ENCODE results near the gene ETFA.
"Not testable (repeated sequence)": the region's sequence is repeated elsewhere in the genome, so short reads cannot be mapped to it uniquely, and the experiment has no call there.

The ETFA gene

DNA sequence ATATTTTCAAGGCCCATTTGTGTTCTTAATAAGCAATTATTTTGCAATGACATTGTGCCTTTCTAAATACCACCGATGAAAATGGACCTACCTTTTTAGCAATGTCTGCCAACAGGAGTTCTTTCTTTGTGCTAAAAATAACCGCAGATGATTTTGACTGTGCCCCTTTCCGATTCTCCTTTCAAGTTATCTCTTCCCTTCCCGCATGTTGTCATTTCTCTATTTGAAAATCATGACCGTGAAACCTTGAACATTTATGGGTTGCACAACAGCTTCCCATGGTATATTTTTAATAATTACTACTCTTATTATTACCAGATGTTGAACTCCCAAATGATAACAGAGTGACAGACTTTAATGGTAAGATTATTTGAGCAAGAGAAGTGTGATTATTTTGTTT, 10.3 kb upstream of the ETFA start:
- Mint-ChIP-seq H3K27me3 (peaks cover 14% of the 10 kb centered on the region), H3K4me3 (no peak overlapping the region)

GRCh38 chr15:76321171-76321570, 9.9 kb upstream of the ETFA start:
- DNase-seq (ENCODE audit: low spot score in 2 of 2) (no peak), ATAC-seq (ENCODE audit: low read depth) (no peak)
- Mint-ChIP-seq H3K9me3 (no peaks in the 10 kb centered on the region), H3K4me1 (no peaks in the 10 kb centered on the region), H3K36me3 (no peaks in the 10 kb centered on the region), H3K27ac (no peak overlapping the region), H3K4me3 (no peak overlapping the region), H3K27me3 (peaks cover 12% of the 10 kb centered on the region)

More for the DNA sequence above, 10.3 kb upstream of the ETFA start:
- DNase-seq (ENCODE audit: low spot score in 2 of 2), result no peak
- Mint-ChIP-seq H3K9me3 (no peaks in the 10 kb centered on the region), H3K27ac (no peak overlapping the region), H3K36me3 (no peaks in the 10 kb centered on the region), H3K4me1 (no peaks in the 10 kb centered on the region)
- no peak for ATAC-seq (ENCODE audit: low read depth)

GRCh38 chr15:76320012-76320411, 8.7 kb upstream of the ETFA start:
- Mint-ChIP-seq H3K4me1 (no peaks in the 10 kb centered on the region), H3K9me3 (no peaks in the 10 kb centered on the region), H3K27me3 (peaks cover 12% of the 10 kb centered on the region), H3K36me3 (no peaks in the 10 kb centered on the region), H3K27ac (no peak overlapping the region), H3K4me3 (no peak overlapping the region)
- DNase-seq (ENCODE audit: low spot score in 2 of 2), result no peak
- no peak for ATAC-seq (ENCODE audit: low read depth)

GRCh38 chr15:76313731-76314130, 2.5 kb upstream of the ETFA start:
- ATAC-seq (ENCODE audit: low read depth) (no peak), DNase-seq (ENCODE audit: low spot score in 2 of 2) (no peak)

DNA sequence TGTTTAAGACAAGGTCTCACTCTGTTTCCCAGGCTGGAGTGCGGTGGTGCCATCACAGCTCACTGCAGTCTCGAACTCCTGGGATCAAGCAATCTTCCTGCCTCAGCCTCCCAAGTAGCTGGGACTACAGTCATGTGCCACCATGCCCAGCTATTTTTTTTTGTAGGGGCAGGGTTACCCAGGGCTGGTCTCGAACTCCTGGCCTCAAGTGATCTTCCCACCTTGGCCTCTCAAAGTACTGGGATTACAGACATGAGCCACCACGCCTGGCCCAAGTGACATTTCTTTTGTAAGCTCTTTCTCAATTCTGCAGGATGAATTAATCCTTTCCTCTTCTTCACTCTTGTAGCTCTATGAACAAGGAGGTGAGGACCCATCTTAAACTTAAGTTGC, 1.9 kb upstream of the ETFA start:
- H3K27me3 Mint-ChIP-seq; H3K9me3 Mint-ChIP-seq; ATAC-seq (ENCODE audit: low read depth); H3K27ac Mint-ChIP-seq; H3K36me3 Mint-ChIP-seq; DNase-seq (ENCODE audit: low spot score in 2 of 2): not testable (repeated sequence)
- Mint-ChIP-seq H3K4me1 (peaks cover 21% of the 10 kb centered on the region), H3K4me3 (peak overlapping the region; percentile 89)

More at GRCh38 chr15:76313731-76314130, 2.5 kb upstream of the ETFA start:
- H3K9me3 Mint-ChIP-seq, result no peaks in the 10 kb centered on the region
- H3K4me1 Mint-ChIP-seq, result peaks cover 19% of the 10 kb centered on the region
- H3K27me3 Mint-ChIP-seq, result no peaks in the 10 kb centered on the region
- H3K36me3 Mint-ChIP-seq, result no peaks in the 10 kb centered on the region
- H3K27ac Mint-ChIP-seq, result no peak overlapping the region
- H3K4me3 Mint-ChIP-seq, result no peak overlapping the region

GRCh38 chr15:76312540-76313174, 1.4 kb upstream of the ETFA start:
- Mint-ChIP-seq H3K9me3 (no peaks in the 10 kb centered on the region), H3K36me3 (no peaks in the 10 kb centered on the region), H3K4me3 (peak overlapping the region; percentile 89), H3K4me1 (peaks cover 21% of the 10 kb centered on the region), H3K27me3 (no peaks in the 10 kb centered on the region), H3K27ac (no peak overlapping the region)
- ATAC-seq (ENCODE audit: low read depth), result no peak
- no peak for DNase-seq (ENCODE audit: low spot score in 2 of 2)

DNA sequence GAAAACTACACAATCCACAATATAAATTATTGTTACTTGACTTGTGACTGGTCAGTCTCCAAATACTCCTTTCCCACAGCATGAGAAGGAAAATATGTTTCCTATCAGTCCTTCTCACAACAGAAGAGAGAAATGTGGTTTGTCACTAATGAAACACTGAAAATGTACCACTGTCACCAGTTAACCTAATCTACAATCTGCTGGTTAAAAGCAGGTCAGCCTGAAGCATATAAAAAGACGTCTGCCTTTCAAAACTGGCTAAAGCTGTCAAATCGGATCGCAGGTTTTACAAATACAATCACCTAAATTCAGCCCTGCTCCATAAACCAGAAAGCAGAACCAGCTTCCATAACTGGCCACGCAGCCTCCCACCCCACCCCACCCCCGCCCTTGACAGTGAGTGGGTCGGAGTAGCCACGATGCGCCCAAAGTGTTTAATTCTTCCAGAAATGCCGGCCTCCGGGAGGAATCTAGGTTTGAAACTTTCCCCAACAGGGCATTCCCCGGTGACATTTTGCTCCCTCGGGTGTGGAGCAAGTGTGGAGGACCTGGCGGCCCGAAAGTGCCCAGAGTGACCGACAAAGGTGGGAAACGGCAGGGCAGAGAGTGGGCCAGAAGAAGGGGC, 682 bp downstream of the ETFA start:
- H3K36me3 Mint-ChIP-seq, result no peaks in the 10 kb centered on the region
- peaks cover 26% of the 10 kb centered on the region for H3K4me1 Mint-ChIP-seq
- peak overlapping the region; percentile 45 for H3K27ac Mint-ChIP-seq
- H3K27me3 Mint-ChIP-seq, result no peaks in the 10 kb centered on the region
- DNase-seq (ENCODE audit: low spot score in 2 of 2) (no peak), ATAC-seq (ENCODE audit: low read depth) (peak; percentile 0)
- no peaks in the 10 kb centered on the region for H3K9me3 Mint-ChIP-seq
- peak overlapping the region; percentile 89 for H3K4me3 Mint-ChIP-seq

DNA sequence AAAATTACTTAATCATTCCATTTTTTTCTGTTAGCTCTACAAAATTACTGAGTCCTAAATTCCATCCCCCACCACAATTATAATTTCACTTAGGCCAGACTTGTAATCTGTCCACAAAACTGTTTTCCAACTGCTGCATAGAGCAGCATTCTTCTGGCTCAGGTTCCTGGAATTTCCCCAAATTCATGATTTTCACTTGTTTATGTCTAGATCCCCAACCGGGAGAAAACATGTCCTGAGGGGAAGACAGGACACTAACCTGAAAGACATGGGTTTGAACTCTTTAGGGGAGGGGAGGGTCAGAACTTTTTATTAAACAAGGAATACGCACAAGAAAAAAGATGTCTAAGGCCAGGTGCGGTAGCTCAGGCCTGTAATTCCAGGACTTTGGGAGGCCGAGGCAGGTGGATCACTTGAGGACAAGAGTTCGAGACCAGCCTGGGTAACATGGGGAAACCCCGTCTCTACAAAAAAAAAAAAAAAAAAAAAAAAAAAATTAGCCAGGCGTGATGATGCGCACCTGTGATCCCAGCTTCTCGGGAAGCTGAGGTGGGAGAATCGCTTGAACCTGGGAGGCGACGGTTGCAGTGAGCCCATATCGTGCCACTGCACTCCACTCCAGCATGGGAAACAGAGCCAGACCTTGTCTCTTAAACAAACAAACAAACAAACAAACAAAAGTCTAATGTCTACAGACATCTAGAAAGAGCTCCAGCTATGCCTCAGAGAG, 1.5 kb downstream of the ETFA start:
- Mint-ChIP-seq H3K9me3 (peaks cover 3% of the 10 kb centered on the region), H3K36me3 (peaks cover 3% of the 10 kb centered on the region), H3K27me3 (no peaks in the 10 kb centered on the region), H3K4me3 (peak overlapping the region; percentile 71), H3K4me1 (peaks cover 31% of the 10 kb centered on the region), H3K27ac (peak overlapping the region; percentile 45)
- DNase-seq (ENCODE audit: low spot score in 2 of 2), result no peak
- no peak for ATAC-seq (ENCODE audit: low read depth)

- H3K4me3 Mint-ChIP-seq, result no peak overlapping the region
- ATAC-seq (ENCODE audit: low read depth) (no peak), DNase-seq (ENCODE audit: low spot score in 2 of 2) (no peak)
- peaks cover 3% of the 10 kb centered on the region for H3K9me3 Mint-ChIP-seq
- H3K27ac Mint-ChIP-seq, result no peak overlapping the region
- H3K36me3 Mint-ChIP-seq, result peaks cover 6% of the 10 kb centered on the region
- H3K4me1 Mint-ChIP-seq, result peaks cover 21% of the 10 kb centered on the region
- H3K27me3 Mint-ChIP-seq, result no peaks in the 10 kb centered on the region
Measured at GRCh38 chr15:76303909-76304308, 7.4 kb downstream of the ETFA start.

DNA sequence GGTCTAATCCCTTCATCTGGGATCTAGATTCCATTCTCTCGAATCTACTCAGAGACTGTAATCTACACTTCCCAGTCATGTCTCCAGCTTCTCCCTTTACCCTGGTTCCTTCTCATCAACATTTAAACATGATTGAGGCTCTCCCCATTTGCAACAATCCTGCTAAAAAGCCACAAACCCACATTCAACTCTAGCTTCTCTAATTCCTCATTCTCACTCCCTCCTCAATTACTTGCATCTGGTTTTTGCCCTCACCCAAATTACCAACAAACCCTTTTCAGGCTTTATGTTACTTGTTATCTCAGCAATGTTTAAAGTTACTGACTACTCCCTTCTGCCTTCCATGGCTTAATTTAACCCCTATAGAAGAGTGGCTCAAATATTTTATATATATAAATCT, 11.5 kb downstream of the ETFA start:
- DNase-seq (ENCODE audit: low spot score in 2 of 2) (no peak), ATAC-seq (ENCODE audit: low read depth) (no peak)
- Mint-ChIP-seq H3K27ac (no peak overlapping the region), H3K9me3 (no peaks in the 10 kb centered on the region), H3K4me1 (peaks cover 16% of the 10 kb centered on the region), H3K4me3 (no peak overlapping the region), H3K36me3 (peaks cover 7% of the 10 kb centered on the region), H3K27me3 (no peaks in the 10 kb centered on the region)

DNA sequence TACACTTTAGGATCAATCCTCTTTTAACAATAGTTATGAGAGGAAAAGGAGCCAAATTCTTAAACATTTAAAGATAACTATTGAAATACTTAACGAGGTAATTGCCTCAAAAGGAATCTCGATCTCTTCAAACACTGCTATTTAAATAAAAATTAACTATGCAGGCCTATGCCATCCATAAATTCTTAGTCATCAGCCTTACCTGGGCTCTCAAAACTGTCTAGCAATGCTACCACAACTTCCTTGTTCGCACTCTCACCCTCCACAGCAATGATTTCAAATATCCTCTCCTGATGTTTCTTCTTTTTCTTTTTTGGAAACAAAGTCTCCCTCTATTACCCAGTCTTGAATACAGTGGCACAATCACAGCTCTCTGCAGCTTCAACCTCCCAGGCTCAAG, 12.3 kb downstream of the ETFA start:
- H3K4me3 Mint-ChIP-seq, result no peak overlapping the region
- DNase-seq (ENCODE audit: low spot score in 2 of 2), result no peak
- H3K27ac Mint-ChIP-seq, result no peak overlapping the region
- H3K36me3 Mint-ChIP-seq, result peaks cover 7% of the 10 kb centered on the region
- no peak for ATAC-seq (ENCODE audit: low read depth)
- H3K27me3 Mint-ChIP-seq, result no peaks in the 10 kb centered on the region
- H3K4me1 Mint-ChIP-seq, result peaks cover 20% of the 10 kb centered on the region
- H3K9me3 Mint-ChIP-seq, result no peaks in the 10 kb centered on the region

- not testable (repeated sequence) for H3K36me3 Mint-ChIP-seq; DNase-seq (ENCODE audit: low spot score in 2 of 2); H3K27ac Mint-ChIP-seq; H3K27me3 Mint-ChIP-seq; ATAC-seq (ENCODE audit: low read depth); H3K4me3 Mint-ChIP-seq; H3K9me3 Mint-ChIP-seq
- peaks cover 19% of the 10 kb centered on the region for H3K4me1 Mint-ChIP-seq
Measured at GRCh38 chr15:76297951-76298350, 13.3 kb downstream of the ETFA start.

DNA sequence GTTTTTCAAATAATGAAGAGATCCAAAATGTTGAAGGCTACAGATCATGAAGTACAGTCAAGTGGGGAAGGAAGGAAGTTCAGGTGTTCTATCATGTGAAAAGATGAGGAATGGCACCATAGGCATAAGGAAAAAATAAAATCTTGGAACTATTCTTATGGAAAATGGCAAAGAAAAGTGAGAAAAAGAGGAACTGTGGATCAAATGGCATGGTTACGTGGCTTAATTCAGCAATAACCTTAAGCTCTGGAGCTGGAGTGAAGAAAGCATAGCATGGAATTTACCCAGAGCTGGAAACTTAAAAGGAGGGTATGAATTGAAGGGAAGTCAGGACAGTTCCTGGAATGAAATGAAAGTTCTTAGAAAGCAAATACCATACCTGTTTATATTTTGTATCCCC, 14.4 kb downstream of the ETFA start:
- no peak overlapping the region for H3K27ac Mint-ChIP-seq
- no peak for ATAC-seq (ENCODE audit: low read depth)
- H3K4me3 Mint-ChIP-seq, result no peak overlapping the region
- H3K27me3 Mint-ChIP-seq, result no peaks in the 10 kb centered on the region
- DNase-seq (ENCODE audit: low spot score in 2 of 2), result no peak
- peaks cover 10% of the 10 kb centered on the region for H3K36me3 Mint-ChIP-seq
- no peaks in the 10 kb centered on the region for H3K9me3 Mint-ChIP-seq
- H3K4me1 Mint-ChIP-seq, result peaks cover 19% of the 10 kb centered on the region

GRCh38 chr15:76294463-76294862, 16.8 kb downstream of the ETFA start:
- H3K9me3 Mint-ChIP-seq; DNase-seq (ENCODE audit: low spot score in 2 of 2); H3K4me3 Mint-ChIP-seq; H3K27me3 Mint-ChIP-seq; ATAC-seq (ENCODE audit: low read depth): not testable (repeated sequence)
- H3K4me1 Mint-ChIP-seq, result peaks cover 17% of the 10 kb centered on the region
- peak overlapping the region; percentile 60 for H3K27ac Mint-ChIP-seq
- peaks cover 21% of the 10 kb centered on the region for H3K36me3 Mint-ChIP-seq
